ENCODE results near the gene KCNMA1. TPM values are rescaled to one million over a fixed set of nuclear protein-coding genes. Genes with fewer than 3 reads are reported as not detected.

Gene KCNMA1
- total and polyA plus RNA-seq, 9 of the 15 experiments (the other 6 are each of a cell fraction or from before 2014, with no cell fraction given) = 0.01 to 0.95 (median 0.15) TPM; not detected in 4

- TF ChIP-seq SNAPC5 (CRISPR knock-in tag; IDR thresholded peaks at IDR 0.05) = no peak
- TF ChIP-seq, protein P1, sequence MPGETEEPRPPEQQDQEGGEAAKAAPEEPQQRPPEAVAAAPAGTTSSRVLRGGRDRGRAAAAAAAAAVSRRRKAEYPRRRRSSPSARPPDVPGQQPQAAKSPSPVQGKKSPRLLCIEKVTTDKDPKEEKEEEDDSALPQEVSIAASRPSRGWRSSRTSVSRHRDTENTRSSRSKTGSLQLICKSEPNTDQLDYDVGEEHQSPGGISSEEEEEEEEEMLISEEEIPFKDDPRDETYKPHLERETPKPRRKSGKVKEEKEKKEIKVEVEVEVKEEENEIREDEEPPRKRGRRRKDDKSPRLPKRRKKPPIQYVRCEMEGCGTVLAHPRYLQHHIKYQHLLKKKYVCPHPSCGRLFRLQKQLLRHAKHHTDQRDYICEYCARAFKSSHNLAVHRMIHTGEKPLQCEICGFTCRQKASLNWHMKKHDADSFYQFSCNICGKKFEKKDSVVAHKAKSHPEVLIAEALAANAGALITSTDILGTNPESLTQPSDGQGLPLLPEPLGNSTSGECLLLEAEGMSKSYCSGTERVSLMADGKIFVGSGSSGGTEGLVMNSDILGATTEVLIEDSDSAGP (CRISPR knock-in tag; IDR thresholded peaks at IDR 0.05) = no peak
- TF ChIP-seq YY1 (IDR thresholded peaks at IDR 0.05; ENCODE audit: borderline replicate concordance in 1 of 3, control insufficient read depth in 1 of 3, extremely low read depth in 1 of 3, insufficient read depth in 3 of 3, insufficient read length in 1 of 3, insufficient replicate concordance in 2 of 3, low read depth in 1 of 3, low read length in 2 of 3) = no peak
- no peak for TF ChIP-seq CHCHD3 (CRISPR knock-in tag; IDR thresholded peaks at IDR 0.05)
- no peak for TF ChIP-seq SLC30A9 (CRISPR knock-in tag; IDR thresholded peaks at IDR 0.05)
- TF ChIP-seq, protein P2, sequence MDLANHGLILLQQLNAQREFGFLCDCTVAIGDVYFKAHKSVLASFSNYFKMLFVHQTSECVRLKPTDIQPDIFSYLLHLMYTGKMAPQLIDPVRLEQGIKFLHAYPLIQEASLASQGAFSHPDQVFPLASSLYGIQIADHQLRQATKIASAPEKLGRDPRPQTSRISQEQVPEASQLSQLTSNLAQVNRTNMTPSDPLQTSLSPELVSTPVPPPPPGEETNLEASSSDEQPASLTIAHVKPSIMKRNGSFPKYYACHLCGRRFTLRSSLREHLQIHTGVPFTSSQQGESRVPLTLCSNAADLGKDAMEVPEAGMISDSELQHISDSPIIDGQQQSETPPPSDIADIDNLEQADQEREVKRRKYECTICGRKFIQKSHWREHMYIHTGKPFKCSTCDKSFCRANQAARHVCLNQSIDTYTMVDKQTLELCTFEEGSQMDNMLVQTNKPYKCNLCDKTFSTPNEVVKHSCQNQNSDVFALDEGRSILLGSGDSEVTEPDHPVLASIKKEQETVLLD (IDR thresholded peaks at IDR 0.05) = no peak
- TF ChIP-seq L3MBTL2 (IDR thresholded peaks at IDR 0.05) = no peak
- TF ChIP-seq ZNF584 (CRISPR knock-in tag; IDR thresholded peaks at IDR 0.05; ENCODE audit: low read depth) = no peak
Observed at GRCh38 chr10:77630507-77630848, 7.1 kb downstream of the KCNMA1 start (continued).
